Activated CD4-positive, alpha-beta T cell treated with anti-CD3 and anti-CD28 coated beads, Interleukin-2, amount 10 ng/mL, durations not matched to agents 7 days and 5 days (primary cell): ENCODE results near the gene PIP5K1A. TPM values are rescaled to one million over a fixed set of nuclear protein-coding genes. Genes with fewer than 3 reads are reported as not detected.

ENCODE experiments used
- CTCF ChIA-PET: fragments of 350-600 bp; sonication (Branson Sonifier 250); formaldehyde crosslinking; loops from one replicate; lab custom pipeline; 2021; ENCODE audit warnings: antibody characterized with exemption; lab: Charles Lee
- POLR2A ChIA-PET: fragments of 350-600 bp; sonication (Branson Sonifier 250); formaldehyde crosslinking; loops from one replicate; lab custom pipeline; 2021; ENCODE audit warnings: antibody characterized with exemption; lab: Charles Lee
- DNase-seq: peaks from one replicate; pipeline ENCODE4 v3.0.0-alpha.2; 2020
- H3K27ac Mint-ChIP-seq: one replicate; pipeline ENCODE4 v1.8.0; 2021; ENCODE audit warnings: mild to moderate bottlenecking, moderate library complexity, mixed read lengths
- H3K27me3 Mint-ChIP-seq: one replicate; pipeline ENCODE4 v1.8.0; 2021; ENCODE audit warnings: mixed read lengths
- H3K36me3 Mint-ChIP-seq: one replicate; pipeline ENCODE4 v1.8.0; 2021; ENCODE audit warnings: low read depth, mixed read lengths
- H3K4me1 Mint-ChIP-seq: one replicate; pipeline ENCODE4 v1.8.0; 2021; ENCODE audit warnings: mixed read lengths
- H3K4me3 Mint-ChIP-seq: one replicate; pipeline ENCODE4 v1.8.0; 2021; ENCODE audit warnings: mild to moderate bottlenecking, moderate library complexity, mixed read lengths
- H3K9me3 Mint-ChIP-seq: one replicate; pipeline ENCODE4 v1.8.0; 2021; ENCODE audit warnings: mixed read lengths
- total RNA-seq, 2 experiments: library from RNA; stranded (reverse); gene quantifications; one replicate each; pipeline ENCODE4 v1.2.3, GENCODE V29; 2021

PIP5K1A gene
- total RNA-seq, 2 experiments from 2014 or later: 61.6 to 63.4 TPM

DNA sequence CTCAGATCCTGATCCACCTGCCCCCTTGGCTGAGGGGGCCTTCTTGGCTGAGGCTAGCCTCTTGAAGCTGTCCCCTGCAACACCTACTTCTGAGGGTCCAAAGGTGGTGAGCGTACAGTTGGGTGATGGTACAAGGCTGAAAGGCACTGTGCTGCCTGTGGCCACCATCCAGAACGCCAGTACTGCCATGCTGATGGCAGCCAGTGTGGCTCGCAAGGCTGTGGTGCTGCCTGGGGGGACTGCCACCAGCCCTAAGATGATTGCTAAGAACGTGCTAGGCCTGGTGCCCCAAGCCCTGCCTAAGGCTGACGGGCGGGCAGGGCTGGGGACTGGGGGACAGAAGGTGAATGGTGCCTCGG is 89.0 kb downstream of the PIP5K1A start:
- H3K36me3 Mint-ChIP-seq: peaks cover 34% of the 10 kb centered on the region
- H3K9me3 Mint-ChIP-seq: no peaks in the 10 kb centered on the region
- H3K4me3 Mint-ChIP-seq: no peak overlapping the region
- H3K27me3 Mint-ChIP-seq: no peaks in the 10 kb centered on the region
- peaks cover 23% of the 10 kb centered on the region for H3K4me1 Mint-ChIP-seq
- DNase-seq: no peak
- ChIA-PET POLR2A (no interaction called here), CTCF (interaction anchor here (1.0 kb wide), 1 partner anchor 14 kb away, joined by 3 read pairs; no protein-coding TSS in a partner anchor)
- H3K27ac Mint-ChIP-seq: no peak overlapping the region

DNA sequence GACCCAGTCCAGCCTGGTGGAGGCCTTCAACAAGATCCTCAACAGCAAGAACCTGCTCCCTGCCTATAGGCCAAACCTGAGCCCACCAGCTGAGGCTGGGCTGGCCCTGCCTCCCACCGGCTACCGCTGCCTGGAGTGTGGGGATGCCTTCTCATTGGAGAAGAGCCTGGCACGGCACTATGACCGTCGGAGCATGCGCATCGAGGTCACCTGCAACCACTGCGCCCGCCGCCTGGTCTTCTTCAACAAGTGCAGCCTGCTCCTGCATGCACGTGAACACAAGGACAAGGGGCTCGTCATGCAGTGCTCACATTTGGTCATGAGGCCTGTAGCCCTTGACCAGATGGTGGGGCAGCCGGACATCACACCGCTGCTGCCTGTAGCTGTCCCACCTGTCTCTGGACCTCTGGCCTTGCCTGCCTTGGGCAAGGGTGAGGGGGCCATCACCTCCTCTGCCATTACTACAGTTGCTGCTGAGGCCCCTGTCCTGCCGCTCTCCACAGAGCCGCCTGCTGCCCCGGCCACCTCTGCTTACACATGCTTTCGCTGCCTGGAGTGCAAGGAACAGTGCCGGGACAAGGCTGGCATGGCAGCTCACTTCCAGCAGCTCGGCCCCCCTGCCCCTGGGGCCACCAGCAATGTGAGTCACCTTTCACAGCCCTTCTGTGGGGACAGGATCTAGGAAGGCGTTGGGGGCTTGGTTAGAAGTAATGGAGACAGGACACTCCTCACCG is 89.6 kb downstream of the PIP5K1A start:
- ChIA-PET POLR2A (no interaction called here), CTCF (interaction anchor here (0.6 to 1.2 kb wide), 5 partner anchors 10 to 263 kb away, joined by 3 read pairs; no protein-coding TSS in a partner anchor)
- Mint-ChIP-seq H3K4me1 (peaks cover 23% of the 10 kb centered on the region), H3K4me3 (no peak overlapping the region), H3K27ac (no peak overlapping the region), H3K27me3 (no peaks in the 10 kb centered on the region), H3K9me3 (no peaks in the 10 kb centered on the region), H3K36me3 (peaks cover 40% of the 10 kb centered on the region)
- no peak for DNase-seq

DNA sequence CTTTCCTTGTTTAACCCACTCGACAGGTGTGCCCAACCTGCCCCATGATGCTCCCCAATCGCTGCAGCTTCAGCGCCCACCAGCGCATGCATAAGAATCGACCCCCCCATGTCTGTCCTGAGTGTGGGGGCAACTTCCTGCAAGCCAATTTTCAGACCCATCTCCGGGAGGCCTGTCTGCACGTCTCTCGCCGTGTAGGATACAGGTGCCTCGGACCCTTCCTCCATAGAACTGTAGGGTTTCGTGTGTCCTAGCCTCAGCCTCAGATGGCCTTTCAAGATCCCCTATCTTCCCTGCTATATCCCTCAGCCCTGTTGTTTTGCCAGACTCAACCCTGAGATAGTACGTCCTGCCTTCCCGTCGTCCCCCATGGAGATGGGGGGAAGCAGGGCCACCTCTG is 90.2 kb downstream of the PIP5K1A start:
- Mint-ChIP-seq H3K36me3 (peaks cover 45% of the 10 kb centered on the region), H3K27ac (no peak overlapping the region), H3K9me3 (no peaks in the 10 kb centered on the region), H3K4me1 (peaks cover 17% of the 10 kb centered on the region), H3K4me3 (no peak overlapping the region), H3K27me3 (no peaks in the 10 kb centered on the region)
- no peak for DNase-seq
- CTCF ChIA-PET: interaction anchor here (1.0 to 1.2 kb wide), 3 partner anchors 9 to 264 kb away, joined by 3 read pairs; no protein-coding TSS in a partner anchor
- POLR2A ChIA-PET: no interaction called here

DNA sequence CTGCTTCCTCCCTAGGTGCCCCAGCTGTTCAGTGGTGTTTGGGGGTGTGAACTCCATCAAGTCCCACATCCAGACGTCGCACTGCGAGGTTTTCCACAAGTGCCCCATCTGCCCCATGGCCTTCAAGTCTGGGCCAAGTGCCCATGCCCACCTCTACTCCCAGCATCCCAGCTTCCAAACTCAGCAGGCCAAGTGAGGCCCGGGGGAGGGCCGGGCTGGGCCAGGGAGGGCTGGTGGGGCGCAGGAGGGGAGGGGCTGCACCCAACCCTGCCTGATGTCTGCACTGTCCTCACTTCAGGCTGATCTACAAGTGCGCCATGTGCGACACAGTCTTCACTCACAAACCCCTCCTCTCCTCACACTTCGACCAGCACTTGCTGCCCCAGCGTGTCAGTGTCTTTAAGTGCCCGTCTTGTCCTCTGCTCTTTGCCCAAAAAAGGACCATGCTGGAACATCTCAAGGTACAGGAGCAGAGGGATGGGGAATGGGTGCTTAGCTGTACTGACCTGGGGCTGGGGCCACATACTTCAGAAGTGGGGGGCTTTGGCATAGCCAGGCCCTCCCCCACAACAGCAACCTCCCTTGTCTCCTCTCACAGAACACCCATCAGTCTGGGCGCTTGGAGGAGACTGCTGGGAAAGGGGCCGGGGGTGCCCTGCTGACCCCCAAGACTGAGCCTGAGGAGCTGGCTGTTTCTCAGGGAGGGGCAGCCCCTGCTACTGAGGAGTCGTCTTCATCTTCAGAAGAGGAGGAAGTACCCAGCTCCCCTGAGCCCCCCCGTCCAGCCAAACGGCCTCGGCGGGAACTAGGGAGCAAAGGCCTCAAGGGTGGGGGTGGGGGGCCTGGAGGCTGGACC is 91.0 kb downstream of the PIP5K1A start:
- Mint-ChIP-seq H3K4me3 (no peak overlapping the region), H3K27ac (no peak overlapping the region), H3K36me3 (peaks cover 51% of the 10 kb centered on the region), H3K9me3 (no peaks in the 10 kb centered on the region), H3K27me3 (no peaks in the 10 kb centered on the region), H3K4me1 (peaks cover 9% of the 10 kb centered on the region)
- ChIA-PET CTCF (interaction anchor here (1.2 kb wide), 1 partner anchor 265 kb away, joined by 3 read pairs; no protein-coding TSS in a partner anchor), POLR2A (no interaction called here)
- no peak for DNase-seq

DNA sequence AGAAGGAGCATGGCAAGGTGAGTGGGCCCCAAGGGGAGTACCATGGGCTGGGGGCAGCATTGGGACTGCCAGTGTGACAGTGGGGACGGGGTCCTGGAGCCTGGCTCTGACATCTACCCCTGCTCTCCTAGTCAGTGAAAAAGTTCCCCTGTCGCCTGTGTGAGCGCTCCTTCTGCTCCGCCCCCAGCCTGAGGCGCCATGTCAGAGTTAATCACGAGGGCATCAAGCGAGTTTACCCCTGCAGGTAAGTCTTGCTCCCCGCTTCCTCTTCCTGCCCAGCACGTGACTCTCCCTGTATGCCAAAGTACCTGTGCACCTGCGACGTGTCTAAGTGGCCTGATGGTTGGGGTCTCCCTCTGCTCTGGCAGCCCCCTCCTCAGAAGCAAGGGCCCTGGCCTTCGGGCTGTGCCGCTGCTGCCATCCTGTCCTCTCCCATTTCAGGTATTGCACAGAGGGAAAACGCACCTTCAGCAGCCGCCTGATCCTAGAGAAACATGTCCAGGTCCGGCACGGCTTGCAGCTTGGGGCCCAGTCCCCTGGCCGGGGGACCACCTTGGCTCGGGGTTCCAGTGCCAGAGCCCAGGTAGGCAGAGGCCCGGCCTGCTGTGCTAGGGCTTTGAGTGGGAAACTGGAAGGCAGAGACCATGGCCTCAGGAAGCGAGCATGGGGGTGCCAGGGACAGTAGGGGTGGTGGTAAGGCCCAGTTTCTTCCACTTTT is 91.8 kb downstream of the PIP5K1A start:
- H3K36me3 Mint-ChIP-seq: peaks cover 54% of the 10 kb centered on the region
- H3K27ac Mint-ChIP-seq: no peak overlapping the region
- no peak overlapping the region for H3K4me3 Mint-ChIP-seq
- no peak for DNase-seq
- peaks cover 6% of the 10 kb centered on the region for H3K4me1 Mint-ChIP-seq
- no peaks in the 10 kb centered on the region for H3K27me3 Mint-ChIP-seq
- POLR2A ChIA-PET: no interaction called here
- no peaks in the 10 kb centered on the region for H3K9me3 Mint-ChIP-seq
- CTCF ChIA-PET: no interaction called here

DNA sequence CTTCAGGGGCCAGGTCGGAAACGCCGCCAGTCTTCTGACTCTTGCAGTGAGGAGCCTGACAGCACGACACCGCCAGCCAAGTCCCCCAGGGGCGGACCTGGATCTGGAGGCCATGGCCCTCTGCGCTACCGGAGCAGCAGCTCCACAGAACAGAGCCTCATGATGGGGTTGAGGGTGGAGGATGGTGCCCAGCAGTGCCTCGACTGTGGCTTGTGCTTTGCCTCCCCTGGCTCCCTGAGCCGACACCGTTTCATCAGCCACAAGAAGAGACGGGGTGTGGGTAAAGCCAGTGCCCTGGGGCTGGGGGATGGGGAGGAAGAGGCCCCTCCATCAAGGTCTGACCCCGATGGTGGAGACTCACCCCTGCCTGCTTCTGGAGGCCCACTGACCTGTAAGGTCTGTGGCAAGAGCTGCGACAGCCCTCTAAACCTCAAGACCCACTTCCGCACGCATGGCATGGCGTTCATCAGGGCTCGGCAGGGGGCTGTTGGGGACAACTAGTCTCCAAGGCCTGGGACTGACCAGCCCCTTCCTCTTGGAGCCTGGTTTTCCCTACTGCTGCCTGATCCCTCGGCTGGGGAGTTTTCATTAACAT is 92.5 kb downstream of the PIP5K1A start:
- ChIA-PET POLR2A (no interaction called here), CTCF (no interaction called here)
- Mint-ChIP-seq H3K27me3 (no peaks in the 10 kb centered on the region), H3K9me3 (no peaks in the 10 kb centered on the region), H3K4me1 (peaks cover 6% of the 10 kb centered on the region), H3K27ac (no peak overlapping the region), H3K4me3 (no peak overlapping the region), H3K36me3 (peaks cover 54% of the 10 kb centered on the region)
- DNase-seq: no peak

DNA sequence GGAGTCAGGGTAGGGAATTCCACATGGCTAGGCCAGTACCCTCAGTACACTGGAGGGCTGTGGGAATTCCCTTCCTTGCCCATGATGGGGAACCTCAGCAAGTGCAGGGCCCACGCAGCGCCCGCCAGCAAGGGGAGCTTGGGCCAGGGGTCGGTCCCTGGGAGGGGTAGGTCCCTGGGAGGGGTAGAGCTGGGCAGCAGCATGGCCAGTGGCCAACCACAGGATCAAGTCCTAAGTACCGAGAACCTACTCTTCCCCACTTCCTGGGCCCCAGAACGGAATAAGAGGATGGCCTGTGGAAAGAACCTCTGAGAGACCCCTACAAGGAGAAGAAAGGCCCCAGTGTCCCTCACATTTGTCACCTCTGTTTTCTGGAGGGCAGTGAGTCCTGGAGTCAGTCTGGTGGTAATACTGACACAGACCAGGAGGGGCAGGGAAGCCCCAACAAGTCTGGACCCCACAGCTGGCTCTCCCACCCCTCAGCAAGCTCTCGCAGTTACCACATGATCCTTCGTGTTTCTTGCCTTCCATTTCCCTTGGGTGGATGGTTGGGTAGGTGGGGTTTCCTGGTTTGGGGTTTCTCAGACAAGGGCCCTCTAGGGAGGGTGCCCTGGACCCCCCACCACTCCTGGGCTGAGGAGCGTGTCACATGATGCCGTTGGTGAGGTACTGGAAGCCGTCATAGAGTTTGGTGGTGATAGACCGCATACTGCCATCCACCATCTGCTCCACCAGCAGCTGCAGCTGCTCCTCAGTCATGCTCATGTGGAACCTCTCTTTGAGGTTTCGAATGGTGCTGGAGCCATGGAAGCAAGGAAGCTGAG is 94.1 kb downstream of the PIP5K1A start:
- ChIA-PET POLR2A (no interaction called here), CTCF (interaction anchor here (0.6 to 2.1 kb wide), 5 partner anchors 9 to 56 kb away, joined by 4 to 6 read pairs (median 5); partner anchors contain the start of gene ZNF687)
- peaks cover 6% of the 10 kb centered on the region for H3K4me1 Mint-ChIP-seq
- H3K9me3 Mint-ChIP-seq: no peaks in the 10 kb centered on the region
- H3K36me3 Mint-ChIP-seq: peaks cover 46% of the 10 kb centered on the region
- H3K4me3 Mint-ChIP-seq: no peak overlapping the region
- peak overlapping the region; percentile 54 for H3K27ac Mint-ChIP-seq
- no peak for DNase-seq
- H3K27me3 Mint-ChIP-seq: no peaks in the 10 kb centered on the region

DNA sequence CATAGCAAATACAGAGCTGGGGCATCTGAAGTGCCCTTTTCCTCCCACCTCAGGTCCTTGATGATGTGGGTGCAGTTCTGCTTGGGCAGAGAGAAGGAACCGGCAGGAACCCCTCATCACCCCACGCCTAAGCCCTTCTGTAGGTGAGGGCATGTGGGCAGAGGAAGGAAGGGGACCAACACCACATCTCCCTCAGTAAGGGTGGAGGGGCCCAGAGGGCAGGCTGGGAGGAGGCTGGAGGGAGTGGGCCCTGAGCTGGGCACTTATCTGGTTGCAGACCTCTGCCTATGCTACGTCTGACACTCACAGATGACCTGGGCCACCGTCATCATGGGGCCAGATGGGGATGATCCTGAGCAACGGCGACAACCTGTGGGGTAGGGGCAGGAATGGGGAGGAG is 94.7 kb downstream of the PIP5K1A start:
- H3K9me3 Mint-ChIP-seq: no peaks in the 10 kb centered on the region
- CTCF ChIA-PET: interaction anchor here (0.6 to 2.1 kb wide), 4 partner anchors 8 to 55 kb away, joined by 4 to 6 read pairs (median 4); no protein-coding TSS in a partner anchor
- H3K4me1 Mint-ChIP-seq: peaks cover 6% of the 10 kb centered on the region
- peak overlapping the region; percentile 6 for H3K27ac Mint-ChIP-seq
- no peaks in the 10 kb centered on the region for H3K27me3 Mint-ChIP-seq
- H3K36me3 Mint-ChIP-seq: peaks cover 50% of the 10 kb centered on the region
- DNase-seq: no peak
- POLR2A ChIA-PET: no interaction called here
- no peak overlapping the region for H3K4me3 Mint-ChIP-seq

DNA sequence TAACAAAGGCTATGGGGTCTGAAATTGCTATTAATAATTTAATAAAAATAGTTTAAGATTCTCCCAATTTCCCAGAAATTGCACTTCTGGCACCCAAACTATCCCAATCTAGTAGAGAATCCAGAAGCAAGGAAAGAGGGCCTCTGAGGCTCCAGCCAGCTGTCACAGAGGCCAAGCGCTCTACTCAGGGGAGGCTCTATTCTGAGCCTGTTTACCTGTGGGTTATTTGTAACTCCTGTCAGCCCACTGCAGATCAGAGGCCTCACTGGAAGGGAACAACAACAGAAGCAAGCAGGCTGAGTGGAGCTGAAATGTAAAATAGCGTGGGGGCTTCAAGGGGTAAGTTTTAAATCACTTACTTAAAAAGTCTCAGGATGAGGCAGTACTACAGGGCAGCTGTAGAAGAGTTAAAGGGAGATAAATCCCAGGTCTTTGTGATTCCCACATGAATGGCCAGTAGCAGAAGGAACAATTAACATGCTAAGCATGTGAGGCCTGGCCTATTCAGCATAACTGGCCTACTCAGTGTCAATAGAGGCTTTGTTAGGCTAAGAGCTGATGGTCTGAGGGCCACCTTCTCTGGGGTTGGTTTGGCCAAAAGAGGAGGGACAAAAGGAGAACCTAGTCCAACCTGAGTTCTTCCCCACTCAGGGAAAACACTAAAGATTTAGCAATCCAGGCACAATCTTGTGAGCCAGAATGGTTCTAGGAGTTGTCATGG is 96.5 kb downstream of the PIP5K1A start:
- no peaks in the 10 kb centered on the region for H3K4me1 Mint-ChIP-seq
- peaks cover 53% of the 10 kb centered on the region for H3K36me3 Mint-ChIP-seq

More for the DNA sequence above, 96.5 kb downstream of the PIP5K1A start:
- ChIA-PET CTCF (interaction anchor here (1.4 to 2.8 kb wide), 3 partner anchors 9 to 46 kb away, joined by 3 to 9 read pairs (median 4); no protein-coding TSS in a partner anchor), POLR2A (interaction anchor here (0.5 kb wide), 1 partner anchor 10 kb away, joined by 3 read pairs; no protein-coding TSS in a partner anchor)
- Mint-ChIP-seq H3K4me3 (no peak overlapping the region), H3K27me3 (no peaks in the 10 kb centered on the region), H3K27ac (no peak overlapping the region), H3K9me3 (no peaks in the 10 kb centered on the region)
- no peak for DNase-seq
